LNCaP clone FGC (cell line): ENCODE results near the gene WDR64.

Experiments
- DNase-seq: peaks from one replicate; pipeline ENCODE4 v3.0.0-alpha.2; 2011; ENCODE audit warnings: low read depth
- H3K4me3 ChIP-seq: 2 replicates; pipeline ENCODE4 v1.5.1; 2011; ENCODE audit warnings: mild to moderate bottlenecking, low read depth, low read length, control low read depth
- CTCF ChIP-seq: IDR thresholded peaks from 2 replicates; pipeline ENCODE4 v1.5.1; 2012; ENCODE audit warnings: mild to moderate bottlenecking; ENCODE audit not compliant: control insufficient read depth, insufficient read depth; ENCODE audit errors: extremely low read depth

WDR64 gene

DNA sequence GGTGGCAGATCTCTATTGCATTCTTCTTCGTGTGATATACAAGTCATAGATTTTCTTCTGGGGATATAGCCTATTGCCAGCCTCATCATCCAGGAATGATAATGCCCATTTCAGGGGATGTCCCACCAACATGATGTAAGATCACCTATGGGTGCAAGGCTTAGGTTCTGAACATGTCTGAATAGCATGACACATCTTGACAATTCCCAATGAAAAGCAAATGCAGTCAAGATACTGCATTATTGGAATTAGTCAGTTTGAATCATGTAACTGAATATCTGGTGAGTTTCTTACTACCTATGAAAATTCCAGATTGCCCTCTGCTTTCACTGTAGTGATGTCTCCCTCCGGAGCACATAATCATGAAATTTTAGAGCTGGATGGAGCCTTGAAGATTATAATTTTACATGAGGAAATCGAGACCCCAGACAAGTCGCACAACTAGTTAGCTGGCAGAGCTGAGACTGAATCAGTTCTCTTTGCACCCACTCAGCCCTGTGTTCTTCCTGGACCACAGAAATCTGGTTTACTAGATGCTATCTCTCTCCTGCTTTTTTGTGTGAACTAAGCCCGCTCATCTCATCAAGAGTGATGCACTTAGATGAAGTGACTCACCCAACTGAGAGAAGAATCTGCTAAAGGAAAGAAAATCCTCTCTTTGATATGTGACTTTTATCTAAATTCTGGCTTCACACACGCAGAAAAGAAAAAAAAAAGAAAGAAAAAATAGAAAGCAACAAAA, 65.0 kb downstream of the WDR64 start:
- H3K4me3 ChIP-seq: no peak overlapping the region
- TF ChIP-seq CTCF: no peak
- no peak for DNase-seq

DNA sequence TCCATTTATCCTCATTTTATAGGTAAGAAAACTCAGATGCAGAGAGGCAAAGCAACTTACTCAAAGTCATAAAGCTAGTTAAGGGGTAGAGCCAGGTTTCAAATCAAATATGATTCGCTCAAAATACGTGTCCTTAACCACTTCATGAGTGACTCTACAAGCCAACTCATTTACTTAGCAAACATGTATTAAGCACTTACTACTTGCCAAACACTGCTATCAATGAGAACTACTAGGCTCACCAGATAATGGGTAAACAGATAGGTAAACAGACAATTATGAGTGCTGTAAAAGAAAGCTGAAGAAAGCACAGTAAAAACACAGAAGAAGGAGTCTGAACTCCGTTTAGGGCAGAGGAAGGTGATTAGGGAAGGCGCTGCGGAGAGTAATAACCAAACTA, 65.9 kb downstream of the WDR64 start:
- no peak overlapping the region for H3K4me3 ChIP-seq
- no peak for TF ChIP-seq CTCF
- DNase-seq: peak; percentile 46

DNA sequence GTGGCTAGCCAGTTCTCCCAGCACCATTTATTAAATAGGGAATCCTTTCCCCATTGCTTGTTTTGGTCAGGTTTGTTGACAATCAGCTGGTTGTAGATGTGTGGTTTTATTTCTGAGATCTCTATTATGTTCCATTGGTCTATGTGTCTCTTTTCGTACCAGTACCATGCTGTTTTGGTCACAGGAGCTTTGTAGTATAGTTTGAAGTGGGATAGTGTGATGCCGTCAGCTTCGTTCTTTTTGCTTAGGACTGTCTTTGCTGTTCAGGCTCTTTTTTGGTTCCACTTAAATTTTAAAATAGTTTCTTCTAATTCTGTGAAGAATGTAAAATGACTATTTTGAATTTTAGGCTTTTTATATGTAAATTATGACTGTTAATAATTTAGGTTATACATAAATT, 68.9 kb downstream of the WDR64 start:
- no peak for DNase-seq
- no peak for TF ChIP-seq CTCF
- H3K4me3 ChIP-seq: no peak overlapping the region

- H3K4me3 ChIP-seq: no peak overlapping the region
- peak; percentile 11 for DNase-seq
- TF ChIP-seq CTCF: no peak
Measured at GRCh38 chr1:241722947-241723346, 70.9 kb downstream of the WDR64 start.

DNA sequence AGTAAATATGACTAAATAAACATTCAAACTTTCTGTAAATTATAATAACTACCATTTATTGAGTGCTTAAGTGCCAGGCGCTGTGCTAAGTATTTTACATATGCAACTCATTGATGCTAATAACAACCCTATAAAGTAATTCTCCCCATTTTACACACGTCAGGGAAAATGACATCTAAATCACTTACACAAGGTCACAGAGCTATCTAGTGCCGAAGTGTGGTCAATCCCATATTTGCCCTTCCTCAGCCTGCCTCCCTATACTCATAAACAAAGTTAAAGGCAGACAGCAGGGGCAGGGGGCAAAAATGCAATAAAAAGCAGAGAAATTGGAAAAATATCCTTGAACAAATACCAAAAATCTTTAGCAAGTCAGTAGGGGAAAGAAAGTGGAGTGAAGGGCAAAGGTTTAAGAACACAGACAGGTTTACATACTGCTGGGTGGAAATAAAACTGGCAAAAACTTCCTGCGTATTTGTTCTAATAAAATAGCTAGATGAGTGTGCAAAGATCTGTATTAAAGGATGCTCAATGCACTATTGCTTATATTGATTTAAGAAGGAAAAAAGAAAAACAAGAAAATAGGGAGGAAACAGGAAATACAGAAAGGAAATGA, 72.8 kb downstream of the WDR64 start:
- no peak for DNase-seq
- TF ChIP-seq CTCF: peak; percentile 13; the same call in 1 of the 2 replicates
- no peak overlapping the region for H3K4me3 ChIP-seq

GRCh38 chr1:241730031-241730430, 78.0 kb downstream of the WDR64 start:
- no peak for TF ChIP-seq CTCF
- H3K4me3 ChIP-seq: no peak overlapping the region
- no peak for DNase-seq
